ENCODE results near the gene PLA2G1B. TPM values are rescaled to one million over a fixed set of nuclear protein-coding genes. Genes with fewer than 3 reads are reported as not detected.
A peak's percentile ranks its signal among the peaks of the same experiment; 100 is the strongest.

The PLA2G1B gene
- 1 to 10 TPM in 1 of 2 donors, under 1 TPM in 1; 0.84 to 1.4 TPM for total RNA-seq
- 1 to 10 TPM in 1 of 2 donors, under 1 TPM in 1; 0.39 to 4.6 TPM for polyA plus RNA-seq

GRCh38 chr12:120327593-120327992 is at the start of gene PLA2G1B:
PLA2G1B (minus strand) TSS chr12:120327779; CDS start chr12:120327753, 26 bp downstream.
- H3K27ac ChIP-seq (ENCODE audit: low read depth in 1 of 2, low read length in 2 of 2), result no peak within 1 kb of the TSS
- WGBS, result 73% methylated on average over 5 of the region's 5 CpGs
- H3K36me3 ChIP-seq (ENCODE audit: control insufficient read depth in 4 of 4, insufficient read depth in 3 of 4, low read depth in 1 of 4, low read length in 3 of 4), result no peaks in the 10 kb centered on the region
- TF ChIP-seq ATF3 (IDR thresholded peaks at IDR 0.05), result no peak
- TF ChIP-seq HNF4A (conservative IDR thresholded peaks at IDR 0.05), result peak in 1 of 2 donors; percentile 10
- no peaks in the 10 kb centered on the region for H3K27me3 ChIP-seq (ENCODE audit: control insufficient read depth in 4 of 4, insufficient read depth in 4 of 4, low read length in 3 of 4)
- no peak within 1 kb of the TSS for H3K4me3 ChIP-seq (ENCODE audit: low read depth in 1 of 3, low read length in 3 of 3)
- no peak for DNase-seq (ENCODE audit: low spot score)
- H3K9me3 ChIP-seq (ENCODE audit: control insufficient read depth in 4 of 4, low read length in 3 of 4), result no peaks in the 10 kb centered on the region
- no peak within 1 kb of the TSS for H3K9ac ChIP-seq (ENCODE audit: low read depth in 1 of 2, low read length in 2 of 2)
- peaks cover 2 to 26% (median 17%) of the 10 kb centered on the region in 4 donors for H3K4me1 ChIP-seq (ENCODE audit: control insufficient read depth in 4 of 4, insufficient read depth in 4 of 4, low read length in 3 of 4)

DNA sequence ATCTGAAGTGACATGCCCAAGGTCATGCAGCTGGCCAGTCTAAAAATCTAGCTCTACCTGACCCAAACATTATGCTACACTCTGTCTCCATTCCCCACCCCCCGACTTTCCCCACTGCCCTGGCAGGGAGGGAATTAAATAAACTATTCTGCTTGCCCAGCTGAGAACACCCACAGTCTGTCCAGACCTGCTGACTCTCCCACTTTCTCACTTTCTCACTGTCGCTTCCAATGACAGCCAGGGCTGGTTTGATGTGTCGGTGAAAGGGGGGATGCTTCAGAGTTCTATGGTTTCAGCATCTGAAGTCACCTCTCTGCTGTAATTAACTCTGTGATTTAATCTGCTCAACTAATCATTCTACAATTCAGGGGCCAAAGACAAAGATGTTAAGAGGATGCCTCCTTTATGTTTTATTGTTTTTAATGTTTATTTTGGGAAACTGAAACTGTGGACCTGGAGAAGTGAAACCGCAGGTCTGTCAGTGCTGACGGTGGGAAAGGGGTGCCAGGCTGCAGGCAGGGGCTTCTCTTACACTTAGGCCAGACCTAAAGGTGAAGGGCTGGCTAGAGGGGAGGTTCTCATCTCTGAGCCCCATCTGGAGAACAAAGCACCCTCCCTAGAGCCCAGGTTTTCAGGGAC is 49.5 kb upstream of the PLA2G1B start:
- H3K27me3 ChIP-seq (ENCODE audit: control insufficient read depth in 4 of 4, insufficient read depth in 4 of 4, low read length in 3 of 4), result peaks cover 0 to 5% (median under 1%) of the 10 kb centered on the region in 4 donors
- TF ChIP-seq, protein P1, sequence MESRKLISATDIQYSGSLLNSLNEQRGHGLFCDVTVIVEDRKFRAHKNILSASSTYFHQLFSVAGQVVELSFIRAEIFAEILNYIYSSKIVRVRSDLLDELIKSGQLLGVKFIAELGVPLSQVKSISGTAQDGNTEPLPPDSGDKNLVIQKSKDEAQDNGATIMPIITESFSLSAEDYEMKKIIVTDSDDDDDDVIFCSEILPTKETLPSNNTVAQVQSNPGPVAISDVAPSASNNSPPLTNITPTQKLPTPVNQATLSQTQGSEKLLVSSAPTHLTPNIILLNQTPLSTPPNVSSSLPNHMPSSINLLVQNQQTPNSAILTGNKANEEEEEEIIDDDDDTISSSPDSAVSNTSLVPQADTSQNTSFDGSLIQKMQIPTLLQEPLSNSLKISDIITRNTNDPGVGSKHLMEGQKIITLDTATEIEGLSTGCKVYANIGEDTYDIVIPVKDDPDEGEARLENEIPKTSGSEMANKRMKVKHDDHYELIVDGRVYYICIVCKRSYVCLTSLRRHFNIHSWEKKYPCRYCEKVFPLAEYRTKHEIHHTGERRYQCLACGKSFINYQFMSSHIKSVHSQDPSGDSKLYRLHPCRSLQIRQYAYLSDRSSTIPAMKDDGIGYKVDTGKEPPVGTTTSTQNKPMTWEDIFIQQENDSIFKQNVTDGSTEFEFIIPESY (IDR thresholded peaks at IDR 0.05), result no peak
- TF ChIP-seq SP1 (IDR thresholded peaks at IDR 0.05), result no peak
- TF ChIP-seq FOXA1 (IDR thresholded peaks at IDR 0.05), result no peak
- TF ChIP-seq HNF4A (conservative IDR thresholded peaks at IDR 0.05), result no peak
- no peak for TF ChIP-seq RAD21 (IDR thresholded peaks at IDR 0.05)
- no peak for TF ChIP-seq TAF1 (conservative IDR thresholded peaks at IDR 0.05)
- no peak for TF ChIP-seq YY1 (IDR thresholded peaks at IDR 0.05)
- no peak for TF ChIP-seq CTCF (IDR thresholded peaks at IDR 0.05; ENCODE audit: low read depth, low read length, missing input control)
- TF ChIP-seq EGR1 (IDR thresholded peaks at IDR 0.05; ENCODE audit: low read depth in 2 of 2), result no peak
- TF ChIP-seq FOXA2 (IDR thresholded peaks at IDR 0.05), result no peak
- TF ChIP-seq, protein P2, sequence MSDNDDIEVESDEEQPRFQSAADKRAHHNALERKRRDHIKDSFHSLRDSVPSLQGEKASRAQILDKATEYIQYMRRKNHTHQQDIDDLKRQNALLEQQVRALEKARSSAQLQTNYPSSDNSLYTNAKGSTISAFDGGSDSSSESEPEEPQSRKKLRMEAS (IDR thresholded peaks at IDR 0.05), result no peak
- TF ChIP-seq, protein P3, sequence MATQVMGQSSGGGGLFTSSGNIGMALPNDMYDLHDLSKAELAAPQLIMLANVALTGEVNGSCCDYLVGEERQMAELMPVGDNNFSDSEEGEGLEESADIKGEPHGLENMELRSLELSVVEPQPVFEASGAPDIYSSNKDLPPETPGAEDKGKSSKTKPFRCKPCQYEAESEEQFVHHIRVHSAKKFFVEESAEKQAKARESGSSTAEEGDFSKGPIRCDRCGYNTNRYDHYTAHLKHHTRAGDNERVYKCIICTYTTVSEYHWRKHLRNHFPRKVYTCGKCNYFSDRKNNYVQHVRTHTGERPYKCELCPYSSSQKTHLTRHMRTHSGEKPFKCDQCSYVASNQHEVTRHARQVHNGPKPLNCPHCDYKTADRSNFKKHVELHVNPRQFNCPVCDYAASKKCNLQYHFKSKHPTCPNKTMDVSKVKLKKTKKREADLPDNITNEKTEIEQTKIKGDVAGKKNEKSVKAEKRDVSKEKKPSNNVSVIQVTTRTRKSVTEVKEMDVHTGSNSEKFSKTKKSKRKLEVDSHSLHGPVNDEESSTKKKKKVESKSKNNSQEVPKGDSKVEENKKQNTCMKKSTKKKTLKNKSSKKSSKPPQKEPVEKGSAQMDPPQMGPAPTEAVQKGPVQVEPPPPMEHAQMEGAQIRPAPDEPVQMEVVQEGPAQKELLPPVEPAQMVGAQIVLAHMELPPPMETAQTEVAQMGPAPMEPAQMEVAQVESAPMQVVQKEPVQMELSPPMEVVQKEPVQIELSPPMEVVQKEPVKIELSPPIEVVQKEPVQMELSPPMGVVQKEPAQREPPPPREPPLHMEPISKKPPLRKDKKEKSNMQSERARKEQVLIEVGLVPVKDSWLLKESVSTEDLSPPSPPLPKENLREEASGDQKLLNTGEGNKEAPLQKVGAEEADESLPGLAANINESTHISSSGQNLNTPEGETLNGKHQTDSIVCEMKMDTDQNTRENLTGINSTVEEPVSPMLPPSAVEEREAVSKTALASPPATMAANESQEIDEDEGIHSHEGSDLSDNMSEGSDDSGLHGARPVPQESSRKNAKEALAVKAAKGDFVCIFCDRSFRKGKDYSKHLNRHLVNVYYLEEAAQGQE (IDR thresholded peaks at IDR 0.05), result no peak
- no peak for TF ChIP-seq GABPA (IDR thresholded peaks at IDR 0.05 in 1 of 2, conservative IDR thresholded peaks at IDR 0.05 in 1 of 2)
- H3K27ac ChIP-seq (ENCODE audit: low read depth in 1 of 2, low read length in 2 of 2), result no peak overlapping the region

More for the DNA sequence above, 49.5 kb upstream of the PLA2G1B start:
- Histone ChIP-seq H3K4me3 (ENCODE audit: low read depth in 1 of 3, low read length in 3 of 3) (no peak overlapping the region), H3K4me1 (ENCODE audit: control insufficient read depth in 4 of 4, insufficient read depth in 4 of 4, low read length in 3 of 4) (peaks cover 0 to 3% (median 0%) of the 10 kb centered on the region in 4 donors), H3K36me3 (ENCODE audit: control insufficient read depth in 4 of 4, insufficient read depth in 3 of 4, low read depth in 1 of 4, low read length in 3 of 4) (no peaks in the 10 kb centered on the region), H3K9ac (ENCODE audit: low read depth in 1 of 2, low read length in 2 of 2) (no peak overlapping the region), H3K9me3 (ENCODE audit: control insufficient read depth in 4 of 4, low read length in 3 of 4) (no peaks in the 10 kb centered on the region)
- no peak for DNase-seq (ENCODE audit: low spot score)
- WGBS, result 59% methylated on average over 5 of the region's 5 CpGs
